HepG2 (cell line): Measurements from ENCODE around the gene SYNJ2. TPM values are rescaled to one million over a fixed set of nuclear protein-coding genes. Genes with fewer than 3 reads are reported as not detected.

Experiments used
- ATF4 ChIP-seq, 2 experiments: fragments of 450-650 bp in 1 of 2; sonication (generic) in 1 of 2; formaldehyde crosslinking; IDR thresholded peaks; 2 replicates each; pipeline versions ENCODE4 v1.5.0 to v1.8.0; 2020 to 2022; ENCODE audit warnings: mild to moderate bottlenecking in 1 of 2, missing genetic modification reagents in 1 of 2
- ATF7-NPFF ChIP-seq: sonication (generic); formaldehyde crosslinking; IDR thresholded peaks from 2 replicates; pipeline ENCODE4 v1.8.1; 2023; ENCODE audit warnings: mild to moderate bottlenecking, low read depth, missing genetic modification reagents, moderate library complexity
- EEA1 ChIP-seq: sonication (generic); formaldehyde crosslinking; IDR thresholded peaks from 2 replicates; pipeline ENCODE4 v1.5.1; 2020; ENCODE audit warnings: mild to moderate bottlenecking, missing genetic modification reagents, borderline replicate concordance
- EHMT2 ChIP-seq: fragments of 200-600 bp; sonication (generic); IDR thresholded peaks from 2 replicates; pipeline ENCODE4 v1.7.0; 2017; ENCODE audit warnings: antibody characterized with exemption, low read depth, low read length, borderline replicate concordance
- ELK4 ChIP-seq: sonication (generic); formaldehyde crosslinking; IDR thresholded peaks from 2 replicates; pipeline ENCODE4 v1.9.0; 2021; ENCODE audit warnings: missing genetic modification reagents, borderline replicate concordance
- FOXC1 ChIP-seq: sonication (generic); formaldehyde crosslinking; IDR thresholded peaks from 2 replicates; pipeline ENCODE4 v1.8.0; 2022; ENCODE audit warnings: mild to moderate bottlenecking, missing genetic modification reagents, borderline replicate concordance
- HNRNPL ChIP-seq: fragments of 200-400 bp; formaldehyde crosslinking; IDR thresholded peaks from 2 replicates; pipeline ENCODE4 v1.6.1; 2017; ENCODE audit warnings: mild to moderate bottlenecking, low read depth, low read length
- KAT8 ChIP-seq: IDR thresholded peaks from 2 replicates; pipeline ENCODE4 v1.6.1; 2016; ENCODE audit warnings: missing genetic modification reagents, missing compliant biosample characterization
- MAFF ChIP-seq: IDR thresholded peaks from 2 replicates; pipeline ENCODE4 v1.6.1; 2011; ENCODE audit warnings: low read depth, low read length, improper control_type of control experiment
- NFYC ChIP-seq: IDR thresholded peaks from 2 replicates; pipeline ENCODE4 v1.6.1; 2016; ENCODE audit warnings: missing genetic modification reagents, missing compliant biosample characterization
- SNAI1 ChIP-seq: sonication (generic); formaldehyde crosslinking; IDR thresholded peaks from 2 replicates; pipeline ENCODE4 v1.5.0; 2020; ENCODE audit warnings: mild to moderate bottlenecking, missing genetic modification reagents, borderline replicate concordance
- SOX6 ChIP-seq, 2 experiments: fragments of 450-650 bp in 1 of 2; sonication (generic) in 1 of 2; formaldehyde crosslinking in 1 of 2; IDR thresholded peaks; 2 replicates each; pipeline versions ENCODE4 v1.4.0 to v1.6.1; 2017 to 2020; ENCODE audit warnings: antibody characterized with exemption in 1 of 2, mild to moderate bottlenecking in 1 of 2, missing genetic modification reagents in 1 of 2
- SSRP1 ChIP-seq: IDR thresholded peaks from 2 replicates; pipeline ENCODE4 v1.6.1; 2016; ENCODE audit warnings: control low read depth
- STAG1 ChIP-seq: sonication (generic); formaldehyde crosslinking; IDR thresholded peaks from 2 replicates; pipeline ENCODE4 v1.4.0; 2020; ENCODE audit warnings: missing genetic modification reagents
- SUZ12 ChIP-seq: fragments of 150-350 bp; IDR thresholded peaks from 2 replicates; pipeline ENCODE4 v1.6.1; 2014; ENCODE audit warnings: low read depth, low read length
- ZBTB7B ChIP-seq: sonication (generic); formaldehyde crosslinking; IDR thresholded peaks from 2 replicates; pipeline ENCODE4 v1.4.0; 2020; ENCODE audit warnings: missing genetic modification reagents
- ZNF275 ChIP-seq: sonication (generic); formaldehyde crosslinking; IDR thresholded peaks from 2 replicates; pipeline ENCODE4 v1.8.0; 2022; ENCODE audit warnings: missing genetic modification reagents, mild to moderate bottlenecking, inconsistent platforms, borderline replicate concordance
- ZNF281 ChIP-seq: sonication (generic); formaldehyde crosslinking; IDR thresholded peaks from 2 replicates; pipeline ENCODE4 v1.4.0; 2020; ENCODE audit warnings: missing genetic modification reagents, borderline replicate concordance
- ZNF563 ChIP-seq: sonication (generic); formaldehyde crosslinking; IDR thresholded peaks from 2 replicates; pipeline ENCODE4 v1.8.0; 2022; ENCODE audit warnings: mild to moderate bottlenecking, moderate library complexity, missing genetic modification reagents
- ZNF614 ChIP-seq: IDR thresholded peaks from 2 replicates; pipeline ENCODE4 v1.6.1; 2018; ENCODE audit warnings: missing biosample characterization, missing genetic modification reagents, inconsistent platforms, borderline replicate concordance
- ZNF619 ChIP-seq: sonication (generic); formaldehyde crosslinking; IDR thresholded peaks from 2 replicates; pipeline ENCODE4 v1.4.0; 2020; ENCODE audit warnings: mild to moderate bottlenecking, missing genetic modification reagents
- ZNF773 ChIP-seq: sonication (generic); formaldehyde crosslinking; IDR thresholded peaks from 2 replicates; pipeline ENCODE4 v1.4.0; 2020; ENCODE audit warnings: missing genetic modification reagents, borderline replicate concordance
- ZNF776 ChIP-seq: sonication (generic); formaldehyde crosslinking; IDR thresholded peaks from 2 replicates; pipeline ENCODE4 v1.4.0; 2020; ENCODE audit warnings: mild to moderate bottlenecking, missing genetic modification reagents
- ZSCAN30 ChIP-seq: sonication (generic); formaldehyde crosslinking; IDR thresholded peaks from 2 replicates; pipeline ENCODE4 v1.5.0; 2020; ENCODE audit warnings: mild to moderate bottlenecking, missing genetic modification reagents
- polyA plus RNA-seq, 8 experiments: library from polyadenylated mRNA; depleted of rRNA in 3 of 8; stranded (reverse) in 7 of 8; unstranded in 1 of 8; fragments of >200 nt; fragmentation: Illumina TruSeq in 4 of 8; extraction: Trizol in 4 of 8; gene quantifications; 2 replicates each; pipeline versions ENCODE4 v1.2.1 to v1.2.3, GENCODE V29; 2011 to 2016; ENCODE audit warnings: low read depth in 4 of 8, missing spikeins in 1 of 8, mixed read lengths in 1 of 8; ENCODE audit not compliant: insufficient read depth in 1 of 8
- total RNA-seq, 5 experiments: library from RNA; depleted of rRNA; stranded (reverse); fragments of >200 nt; fragmentation: Illumina TruSeq; extraction: Trizol; gene quantifications; 2 replicates each; pipeline ENCODE4 v1.2.3, GENCODE V29; 2016; ENCODE audit warnings: low read depth in 1 of 5

SYNJ2 gene
- total and polyA plus RNA-seq, 2 of the 13 experiments (the other 11 are each of a cell fraction or from before 2014, with no cell fraction given): 39.1 to 57.6 TPM

GRCh38 chr6:157982102-157982562, 469 bp downstream of the SYNJ2 start (continued):
- TF ChIP-seq ZNF776 (CRISPR knock-in tag) (no peak), ELK4 (CRISPR knock-in tag) (no peak), EEA1 (CRISPR knock-in tag) (peak; percentile 26; the same call in 1 of the 2 replicates), ZNF281 (CRISPR knock-in tag) (no peak), MAFF (no peak), ZNF773 (no peak; the same call in 1 of the 2 replicates), ZSCAN30 (CRISPR knock-in tag) (no peak), FOXC1 (no peak; the same call in none of the 2 replicates), EHMT2 (no peak), ZNF619 (CRISPR knock-in tag) (no peak; the same call in 1 of the 2 replicates), ZNF563 (CRISPR knock-in tag) (peak; percentile 69), STAG1 (CRISPR knock-in tag) (no peak), ZNF614 (CRISPR knock-in tag) (no peak), SSRP1 (CRISPR knock-in tag) (no peak; the same call in 1 of the 2 replicates), NFYC (no peak), ZBTB7B (CRISPR knock-in tag) (no peak), ATF4 (CRISPR knock-in tag; IDR thresholded peaks at IDR 0.05) (0 out of 4 replicates have a peak, but pooled peaks of 1 of the 2 experiments have one; percentile 14), SOX6 (IDR thresholded peaks at IDR 0.05) (no peak), SOX6 (CRISPR knock-in tag; IDR thresholded peaks at IDR 0.05) (no peak; the same call in 1 of the 2 replicates), SUZ12 (no peak), ZNF275 (CRISPR knock-in tag) (no peak), HNRNPL (no peak), ATF7-NPFF (no peak; the same call in 1 of the 2 replicates), KAT8 (CRISPR knock-in tag) (0 out of 2 replicates have a peak, but pooled peaks have one; percentile 0), SNAI1 (CRISPR knock-in tag) (no peak; the same call in 1 of the 2 replicates)
